Liver (tissue), 3 donors: Measurements from ENCODE around the gene CORO2B.

Source experiments
- ATF3 ChIP-seq: IDR thresholded peaks from 2 replicates; pipeline ENCODE4 v1.6.1; 2016; ENCODE audit warnings: antibody characterized with exemption
- CTCF ChIP-seq: fragments of 150-350 bp; IDR thresholded peaks from 2 replicates; pipeline ENCODE4 v1.5.1; 2017; ENCODE audit warnings: improper control_type of control experiment, low read depth, low read length; ENCODE audit not compliant: missing input control
- EGR1 ChIP-seq, 2 donors: IDR thresholded peaks; 2 replicates each; pipeline ENCODE4 v1.6.1; 2016 to 2018; ENCODE audit warnings: antibody characterized with exemption in 2 of 2, low read depth in 2 of 2
- GABPA ChIP-seq, 2 donors: IDR thresholded peaks in 1 of 2; conservative IDR thresholded peaks in 1 of 2; 2 replicates each; pipeline ENCODE4 v1.6.1; 2016; ENCODE audit warnings: antibody characterized with exemption in 2 of 2, mild to moderate bottlenecking in 1 of 2, moderate library complexity in 1 of 2
- HNF4A ChIP-seq, 2 donors: conservative IDR thresholded peaks; 2 replicates each; pipeline ENCODE4 v1.6.1; 2016; ENCODE audit warnings: antibody characterized with exemption in 2 of 2, mild to moderate bottlenecking in 2 of 2
- MAX ChIP-seq: IDR thresholded peaks from 2 replicates; pipeline ENCODE4 v1.6.1; 2016; ENCODE audit warnings: antibody characterized with exemption
- NR2F2 ChIP-seq: IDR thresholded peaks from 2 replicates; pipeline ENCODE4 v1.6.1; 2016; ENCODE audit warnings: antibody characterized with exemption
- RAD21 ChIP-seq, 2 donors: IDR thresholded peaks; 2 replicates each; pipeline ENCODE4 v1.6.1; 2016; ENCODE audit warnings: antibody characterized with exemption in 2 of 2, mild to moderate bottlenecking in 2 of 2
- REST ChIP-seq: IDR thresholded peaks from 2 replicates; pipeline ENCODE4 v1.6.1; 2016; ENCODE audit warnings: antibody characterized with exemption, mild to moderate bottlenecking
- SP1 ChIP-seq: IDR thresholded peaks from 2 replicates; pipeline ENCODE4 v1.6.1; 2018; ENCODE audit warnings: antibody characterized with exemption, mild to moderate bottlenecking
- TAF1 ChIP-seq: conservative IDR thresholded peaks from 2 replicates; pipeline ENCODE4 v1.6.1; 2016; ENCODE audit warnings: antibody characterized with exemption, mild to moderate bottlenecking
- YY1 ChIP-seq: IDR thresholded peaks from 2 replicates; pipeline ENCODE4 v1.6.1; 2016; ENCODE audit warnings: antibody characterized with exemption, mild to moderate bottlenecking
- ZBTB33 ChIP-seq: IDR thresholded peaks from 2 replicates; pipeline ENCODE4 v1.6.1; 2016; ENCODE audit warnings: antibody characterized with exemption
- donor health status: healthy.
- donor health status: healthy.

- no peak for TF ChIP-seq CTCF
- no peak for TF ChIP-seq NR2F2
- TF ChIP-seq GABPA (IDR thresholded peaks at IDR 0.05 in 1 of 2, conservative IDR thresholded peaks at IDR 0.05 in 1 of 2) = no peak
- no peak for TF ChIP-seq YY1
- TF ChIP-seq REST = no peak
- TF ChIP-seq ZBTB33 = no peak
- TF ChIP-seq SP1 = no peak
- no peak for TF ChIP-seq ATF3
- no peak for TF ChIP-seq MAX
- no peak for TF ChIP-seq RAD21 (IDR thresholded peaks at IDR 0.05)
- no peak for TF ChIP-seq TAF1
- no peak for TF ChIP-seq HNF4A (conservative IDR thresholded peaks at IDR 0.05)
- TF ChIP-seq EGR1 (IDR thresholded peaks at IDR 0.05; ENCODE audit: low read depth in 2 of 2) = no peak
Measured at GRCh38 chr15:68638953-68639515, 60.2 kb downstream of the CORO2B start.
